GM21576 (cell line): ENCODE measurements around the gene USO1.
"Not testable (repeated sequence)": the region's sequence is repeated elsewhere in the genome, so short reads cannot be mapped to it uniquely, and the experiment has no call there.

Experiments used
- ATAC-seq: cut with Tn5 transposase; IDR thresholded peaks from one replicate; pipeline ENCODE4 v1.9.1; 2021; ENCODE audit warnings: mild to moderate bottlenecking, moderate library complexity; ENCODE audit not compliant: unreplicated experiment

The USO1 gene

DNA sequence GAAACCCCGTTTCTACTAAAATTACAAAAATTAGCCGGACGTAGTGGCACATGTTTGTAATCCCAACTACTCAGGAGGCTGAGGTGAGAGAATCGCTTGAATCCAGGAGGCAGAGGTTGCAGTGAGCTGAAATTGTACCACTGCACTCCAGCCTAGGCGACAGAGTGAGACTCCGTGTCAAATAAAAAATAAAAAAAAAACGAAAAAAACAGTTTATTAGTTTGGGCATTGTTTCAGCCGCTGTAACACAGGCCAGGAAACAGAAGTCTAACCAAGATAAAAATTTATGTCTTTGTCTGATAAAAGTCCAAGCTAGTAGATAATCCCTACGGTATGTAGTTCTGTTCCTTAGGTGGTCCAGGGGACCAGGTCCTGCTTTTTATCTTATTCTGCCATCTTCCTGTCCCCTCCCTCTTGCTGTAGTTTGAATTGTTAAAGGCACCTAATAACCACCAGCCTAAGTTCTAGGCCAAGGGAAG, 21.4 kb downstream of the USO1 start:
- ATAC-seq = no peak

- ATAC-seq = no peak
Measured at GRCh38 chr4:75752637-75753036, 28.3 kb downstream of the USO1 start.

- ATAC-seq = no peak
Measured at GRCh38 chr4:75769036-75769435, 44.7 kb downstream of the USO1 start.

GRCh38 chr4:75771607-75772006, 47.2 kb downstream of the USO1 start:
- no peak for ATAC-seq

DNA sequence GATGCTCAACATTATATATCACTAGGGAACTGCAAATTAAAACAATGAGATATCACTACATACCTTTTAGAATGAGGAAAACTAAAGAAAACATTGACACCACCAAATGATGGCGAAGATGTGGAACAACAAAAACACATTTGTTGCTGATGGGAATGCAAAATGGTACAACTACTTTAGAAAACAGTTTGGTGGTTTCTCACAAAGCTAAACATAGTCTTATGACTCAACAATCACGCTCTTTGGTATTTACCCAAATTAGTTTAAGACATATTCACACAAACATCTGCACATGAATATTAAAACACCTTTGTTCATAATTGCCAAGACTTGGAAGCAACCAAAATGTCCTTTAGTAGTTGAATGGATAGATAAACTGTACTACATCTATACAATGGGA, 53.2 kb downstream of the USO1 start:
- ATAC-seq = no peak

DNA sequence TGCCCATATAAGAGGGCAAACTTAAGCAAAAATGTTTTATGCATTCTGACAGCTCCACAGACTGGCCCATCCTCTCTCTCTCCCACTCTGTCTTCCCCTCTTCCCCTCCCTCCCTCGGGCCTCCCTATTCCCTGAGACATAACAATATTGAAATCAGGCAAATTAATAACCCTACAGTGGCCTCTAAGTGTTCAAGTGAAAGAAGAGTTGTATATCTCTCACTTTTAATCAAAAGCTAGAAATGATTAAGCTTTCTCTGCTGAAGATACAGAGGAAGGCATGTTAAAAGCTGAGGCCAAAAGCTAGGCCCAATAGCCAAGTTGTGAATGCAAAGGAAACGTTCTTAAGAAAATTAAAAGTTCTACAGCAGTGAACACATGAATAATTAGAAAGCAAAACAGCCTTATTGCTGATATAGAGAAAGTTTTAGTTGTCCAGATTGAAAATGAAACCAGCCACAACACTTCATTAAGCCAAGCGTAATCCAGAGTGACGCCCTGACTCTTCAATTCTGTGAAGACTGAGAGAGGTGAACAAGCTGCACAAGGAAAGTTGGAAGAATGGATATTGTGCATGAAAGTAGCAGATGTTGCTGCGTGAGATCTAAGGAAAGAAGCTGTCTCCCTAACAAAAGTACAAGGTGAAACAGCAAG, 54.9 kb downstream of the USO1 start:
- ATAC-seq = no peak

GRCh38 chr4:75781305-75781704, 56.9 kb downstream of the USO1 start:
- ATAC-seq = no peak

GRCh38 chr4:75786526-75786925, 62.1 kb downstream of the USO1 start:
- ATAC-seq = no peak

DNA sequence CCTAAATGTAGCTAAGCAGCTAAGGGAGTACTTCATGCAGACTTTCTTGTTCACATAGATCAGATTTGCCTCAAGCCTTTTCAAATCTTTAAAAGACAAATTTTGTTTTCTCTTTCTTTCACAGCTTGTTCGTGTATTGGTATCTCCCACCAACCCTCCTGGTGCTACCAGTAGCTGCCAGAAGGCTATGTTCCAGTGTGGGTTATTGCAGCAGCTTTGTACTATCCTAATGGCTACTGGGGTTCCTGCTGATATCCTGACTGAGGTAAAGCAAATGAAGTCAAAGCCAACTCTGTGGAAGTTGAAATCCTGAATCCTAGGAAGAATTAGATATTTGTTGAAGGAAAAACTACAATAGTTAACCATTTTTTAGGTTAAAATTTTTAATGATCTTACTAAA, 62.6 kb downstream of the USO1 start:
- no peak for ATAC-seq

DNA sequence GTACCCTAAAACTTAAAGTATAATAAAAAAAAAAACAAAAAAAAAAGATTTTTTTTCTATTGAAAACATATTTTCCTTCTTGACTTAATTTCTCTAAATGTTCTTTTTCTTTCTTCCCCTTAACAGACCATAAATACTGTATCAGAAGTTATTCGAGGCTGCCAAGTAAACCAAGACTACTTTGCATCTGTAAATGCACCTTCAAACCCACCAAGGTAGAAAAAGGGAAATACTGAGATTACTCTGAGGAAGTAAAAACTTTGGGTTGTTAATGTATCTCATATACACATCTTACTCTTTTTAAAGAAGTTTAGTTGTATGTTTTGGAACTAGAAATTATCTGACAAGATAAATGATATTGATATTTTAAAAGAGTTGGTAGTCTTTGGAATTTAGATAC, 65.6 kb downstream of the USO1 start:
- ATAC-seq = no peak

DNA sequence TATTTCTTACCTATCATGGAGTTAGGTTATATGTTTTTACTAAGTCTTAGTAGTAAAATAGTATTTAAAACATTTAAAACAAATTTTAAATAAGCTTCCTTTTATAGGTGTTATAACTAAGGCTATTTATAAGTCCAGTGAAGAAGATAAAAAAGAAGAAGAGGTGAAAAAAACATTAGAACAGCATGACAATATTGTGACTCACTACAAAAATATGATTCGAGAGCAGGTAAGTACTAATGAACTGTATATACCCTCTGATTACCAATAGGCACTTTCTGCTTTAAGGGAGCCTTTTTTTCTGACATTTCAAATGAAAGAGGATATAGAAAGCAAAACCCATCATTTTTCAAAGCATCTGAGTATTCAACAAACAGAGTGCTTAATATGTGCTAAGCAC, 76.6 kb downstream of the USO1 start:
- ATAC-seq = no peak

- ATAC-seq = not testable (repeated sequence)
Measured at GRCh38 chr4:75806035-75806434, 81.7 kb downstream of the USO1 start.

DNA sequence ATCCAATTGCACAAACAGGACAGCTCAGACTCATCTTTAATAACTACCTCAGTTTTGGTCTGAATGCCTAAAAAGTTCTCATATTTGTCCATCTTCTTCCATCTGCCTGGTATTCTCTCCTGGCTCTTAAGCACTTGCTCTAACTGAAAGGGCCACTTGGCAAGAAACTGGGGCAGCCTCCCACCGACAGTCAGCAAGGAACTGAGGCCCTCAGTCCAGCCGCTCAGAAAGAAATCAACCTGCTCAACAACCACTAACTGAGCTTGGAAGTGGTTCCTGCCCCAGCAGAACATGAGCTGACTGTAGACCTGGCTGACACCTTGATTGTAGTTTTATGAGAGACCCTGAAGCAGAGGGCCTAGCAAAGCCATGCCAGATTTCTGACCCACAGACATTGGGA, 93.5 kb downstream of the USO1 start:
- ATAC-seq = no peak

- ATAC-seq = no peak
Measured at GRCh38 chr4:75819121-75819520, 94.7 kb downstream of the USO1 start.

GRCh38 chr4:75820197-75820596, 95.8 kb downstream of the USO1 start:
- ATAC-seq = no peak

GRCh38 chr4:75820676-75821075, 96.3 kb downstream of the USO1 start:
- ATAC-seq = no peak

DNA sequence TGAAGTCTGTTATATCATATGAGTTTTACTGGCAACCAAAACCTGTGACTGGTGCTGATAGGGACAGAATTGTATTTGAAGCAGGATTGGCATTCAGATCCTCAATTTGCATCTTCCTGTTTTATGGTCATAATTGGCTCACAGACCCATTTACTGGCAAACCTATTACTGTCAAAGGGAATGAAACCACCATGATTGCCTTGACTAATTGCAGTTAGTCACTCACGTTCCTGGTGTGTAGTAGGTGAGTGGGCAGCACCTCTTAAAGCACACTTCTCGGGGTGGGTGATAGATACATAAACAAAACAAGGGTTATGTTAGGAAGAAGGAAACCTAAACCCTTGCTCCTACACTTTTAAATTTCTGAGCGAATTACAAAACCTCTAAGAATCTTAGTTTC, 96.8 kb downstream of the USO1 start:
- no peak for ATAC-seq

- ATAC-seq = no peak
Measured at GRCh38 chr4:75821966-75822365, 97.6 kb downstream of the USO1 start.

DNA sequence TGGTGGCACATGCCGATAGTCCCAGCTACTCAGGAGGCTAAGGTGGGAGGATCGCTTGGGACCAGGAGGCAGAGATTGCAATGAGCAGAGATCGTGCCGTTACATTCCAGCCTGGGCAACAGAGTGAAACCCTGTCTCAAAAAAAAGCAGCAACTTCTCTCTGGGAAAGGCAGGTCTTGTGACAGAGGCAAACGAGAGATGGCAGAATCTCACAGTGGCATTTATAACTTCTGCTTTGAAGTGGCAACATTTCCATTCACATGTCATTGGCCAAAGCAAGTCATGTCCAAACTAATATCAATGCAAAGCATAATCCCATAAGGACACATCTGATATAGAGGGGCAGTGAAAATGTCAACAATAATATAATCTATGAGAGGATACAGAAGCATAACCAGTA, 98.0 kb downstream of the USO1 start:
- ATAC-seq = no peak

- no peak for ATAC-seq
Measured at GRCh38 chr4:75823812-75824211, 99.4 kb downstream of the USO1 start.

GRCh38 chr4:75830906-75831305, 106.5 kb downstream of the USO1 start:
- no peak for ATAC-seq

DNA sequence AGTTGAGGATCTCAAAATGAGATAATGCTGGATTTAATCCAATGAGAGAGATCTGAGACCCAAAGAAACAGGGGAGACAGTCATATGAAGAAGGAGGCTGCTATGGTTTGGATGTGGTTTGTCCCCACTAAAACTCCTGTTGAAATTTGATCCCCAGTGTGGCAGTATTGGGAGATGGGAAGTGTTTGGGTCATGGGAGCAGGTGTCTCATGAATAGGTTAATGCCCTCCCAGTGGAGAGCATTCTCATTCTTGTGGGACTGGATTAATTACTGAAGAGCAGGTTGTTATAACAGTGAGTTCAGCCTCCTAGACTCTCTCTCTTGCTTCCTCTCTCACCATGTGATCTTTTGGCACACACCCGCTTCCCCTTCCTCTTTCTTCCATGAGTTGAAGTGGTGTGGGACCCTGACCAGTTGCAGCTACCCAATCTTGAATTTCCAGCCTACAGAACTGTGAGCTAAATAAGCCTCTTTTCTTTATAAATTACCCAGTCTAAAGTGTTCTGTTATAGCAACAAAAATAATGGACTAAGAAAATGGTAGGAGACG, 107.6 kb downstream of the USO1 start:
- ATAC-seq = no peak
